ENCODE measurements around the gene ZNF629.

ZNF629 gene

GRCh38 chr16:30756781-30757100 is 30.3 kb downstream of the ZNF629 start:
- no peak for DNase-seq
- peaks cover 8% of the 10 kb centered on the region; the same call in 1 of the 2 replicates for H3K4me1 ChIP-seq (ENCODE audit: low read length)
- no peaks in the 10 kb centered on the region for H3F3A ChIP-seq (ENCODE audit: insufficient read depth, low read length)

GRCh38 chr16:30755955-30756780 is 30.8 kb downstream of the ZNF629 start:
- Histone ChIP-seq H4K20me1 (ENCODE audit: insufficient read depth, low read length) (no peaks in the 10 kb centered on the region), H3K4me2 (ENCODE audit: low read depth, low read length) (no peak overlapping the region), H3K9ac (ENCODE audit: low read length) (no peak overlapping the region), H3K9me2 (replicated peaks; ENCODE audit: insufficient read depth, low read length) (no peaks in the 10 kb centered on the region), H3K9me3 (replicated peaks; ENCODE audit: insufficient read depth, low read length) (no peaks in the 10 kb centered on the region), H3K27me3 (replicated peaks; ENCODE audit: insufficient read depth, low read length) (no peaks in the 10 kb centered on the region), H3K4me3 (ENCODE audit: low read length) (no peak overlapping the region), H3F3A (ENCODE audit: insufficient read depth, low read length) (no peaks in the 10 kb centered on the region), H2AFZ (ENCODE audit: low read length) (no peak overlapping the region), H3K79me2 (ENCODE audit: low read length) (no peaks in the 10 kb centered on the region), H3K4me1 (ENCODE audit: low read length) (peaks cover 8% of the 10 kb centered on the region; the same call in 1 of the 2 replicates), H3K27ac (ENCODE audit: low read length) (no peak overlapping the region), H3K36me3 (replicated peaks; ENCODE audit: insufficient read depth, low read length) (no peaks in the 10 kb centered on the region)
- no peak for DNase-seq
- TF ChIP-seq, protein P1, sequence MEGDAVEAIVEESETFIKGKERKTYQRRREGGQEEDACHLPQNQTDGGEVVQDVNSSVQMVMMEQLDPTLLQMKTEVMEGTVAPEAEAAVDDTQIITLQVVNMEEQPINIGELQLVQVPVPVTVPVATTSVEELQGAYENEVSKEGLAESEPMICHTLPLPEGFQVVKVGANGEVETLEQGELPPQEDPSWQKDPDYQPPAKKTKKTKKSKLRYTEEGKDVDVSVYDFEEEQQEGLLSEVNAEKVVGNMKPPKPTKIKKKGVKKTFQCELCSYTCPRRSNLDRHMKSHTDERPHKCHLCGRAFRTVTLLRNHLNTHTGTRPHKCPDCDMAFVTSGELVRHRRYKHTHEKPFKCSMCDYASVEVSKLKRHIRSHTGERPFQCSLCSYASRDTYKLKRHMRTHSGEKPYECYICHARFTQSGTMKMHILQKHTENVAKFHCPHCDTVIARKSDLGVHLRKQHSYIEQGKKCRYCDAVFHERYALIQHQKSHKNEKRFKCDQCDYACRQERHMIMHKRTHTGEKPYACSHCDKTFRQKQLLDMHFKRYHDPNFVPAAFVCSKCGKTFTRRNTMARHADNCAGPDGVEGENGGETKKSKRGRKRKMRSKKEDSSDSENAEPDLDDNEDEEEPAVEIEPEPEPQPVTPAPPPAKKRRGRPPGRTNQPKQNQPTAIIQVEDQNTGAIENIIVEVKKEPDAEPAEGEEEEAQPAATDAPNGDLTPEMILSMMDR (IDR thresholded peaks at IDR 0.05; ENCODE audit: low read length) = no peak
- TF ChIP-seq EZH2 (optimal IDR thresholded peaks at IDR 0.05; ENCODE audit: low read depth, low read length) = no peak
- TF ChIP-seq EZH2phosphoT487 (IDR thresholded peaks at IDR 0.05; ENCODE audit: low read length) = no peak

More at GRCh38 chr16:30756781-30757100, 30.3 kb downstream of the ZNF629 start:
- no peak overlapping the region for H2AFZ ChIP-seq (ENCODE audit: low read length)
- H4K20me1 ChIP-seq (ENCODE audit: insufficient read depth, low read length) = no peaks in the 10 kb centered on the region
- H3K9ac ChIP-seq (ENCODE audit: low read length) = no peak overlapping the region
- H3K4me3 ChIP-seq (ENCODE audit: low read length) = no peak overlapping the region
- H3K9me2 ChIP-seq (replicated peaks; ENCODE audit: insufficient read depth, low read length) = no peaks in the 10 kb centered on the region
- no peak overlapping the region for H3K27ac ChIP-seq (ENCODE audit: low read length)
- no peaks in the 10 kb centered on the region for H3K9me3 ChIP-seq (replicated peaks; ENCODE audit: insufficient read depth, low read length)
- no peak overlapping the region for H3K4me2 ChIP-seq (ENCODE audit: low read depth, low read length)
- no peaks in the 10 kb centered on the region for H3K79me2 ChIP-seq (ENCODE audit: low read length)
- TF ChIP-seq, protein P1 (IDR thresholded peaks at IDR 0.05; ENCODE audit: low read length) = no peak
- TF ChIP-seq EZH2 (optimal IDR thresholded peaks at IDR 0.05; ENCODE audit: low read depth, low read length) (no peak), EZH2phosphoT487 (IDR thresholded peaks at IDR 0.05; ENCODE audit: low read length) (no peak)
- no peaks in the 10 kb centered on the region for H3K36me3 ChIP-seq (replicated peaks; ENCODE audit: insufficient read depth, low read length)
- no peaks in the 10 kb centered on the region for H3K27me3 ChIP-seq (replicated peaks; ENCODE audit: insufficient read depth, low read length)

DNA sequence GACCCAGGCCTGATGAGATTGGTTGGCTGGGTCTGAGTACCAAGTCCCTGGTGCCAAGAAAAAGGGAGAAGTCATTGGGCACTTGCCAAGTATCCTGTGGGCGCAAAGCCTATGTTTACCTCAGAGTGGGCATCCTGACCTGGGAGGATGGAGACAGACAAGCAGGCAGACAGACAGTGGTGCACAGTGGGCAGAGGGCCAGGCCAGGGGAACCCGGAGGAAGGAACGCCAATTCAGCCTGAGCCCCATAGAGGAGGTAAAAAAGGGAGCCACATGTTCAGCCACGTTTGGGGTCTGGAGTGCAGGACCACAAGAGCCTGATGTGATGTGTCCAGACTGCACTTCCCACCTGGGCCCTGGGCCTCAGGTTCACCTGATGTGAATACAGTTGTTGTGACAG is 33.4 kb downstream of the ZNF629 start:
- Histone ChIP-seq H3K4me1 (ENCODE audit: low read length) (no peaks in the 10 kb centered on the region), H3F3A (ENCODE audit: insufficient read depth, low read length) (no peaks in the 10 kb centered on the region), H3K9ac (ENCODE audit: low read length) (no peak overlapping the region), H3K9me2 (replicated peaks; ENCODE audit: insufficient read depth, low read length) (no peaks in the 10 kb centered on the region), H3K36me3 (replicated peaks; ENCODE audit: insufficient read depth, low read length) (no peaks in the 10 kb centered on the region), H3K4me3 (ENCODE audit: low read length) (no peak overlapping the region), H3K4me2 (ENCODE audit: low read depth, low read length) (no peak overlapping the region), H3K27me3 (replicated peaks; ENCODE audit: insufficient read depth, low read length) (no peaks in the 10 kb centered on the region), H4K20me1 (ENCODE audit: insufficient read depth, low read length) (no peaks in the 10 kb centered on the region), H3K27ac (ENCODE audit: low read length) (no peak overlapping the region), H2AFZ (ENCODE audit: low read length) (no peak overlapping the region), H3K79me2 (ENCODE audit: low read length) (peaks cover 24% of the 10 kb centered on the region), H3K9me3 (replicated peaks; ENCODE audit: insufficient read depth, low read length) (no peaks in the 10 kb centered on the region)
- DNase-seq = no peak
- TF ChIP-seq, protein P1 (IDR thresholded peaks at IDR 0.05; ENCODE audit: low read length) = no peak
- no peak for TF ChIP-seq EZH2 (optimal IDR thresholded peaks at IDR 0.05; ENCODE audit: low read depth, low read length)
- no peak for TF ChIP-seq EZH2phosphoT487 (IDR thresholded peaks at IDR 0.05; ENCODE audit: low read length)
